Esophagus muscularis mucosa (tissue), 3 donors: Measurements from ENCODE around the gene SMIM38.

Experiments
- CTCF ChIP-seq, 3 experiments: fragments of 200-600 bp in 2 of 3; fragments of 450-650 bp in 1 of 3; sonication (generic) in 2 of 3; IDR thresholded peaks; one replicate each; pipeline ENCODE4 v1.5.1; 2017 to 2019; ENCODE audit warnings: antibody characterized with exemption in 3 of 3, mild to moderate bottlenecking in 2 of 3, moderate library complexity in 1 of 3
- POLR2A ChIP-seq: fragments of 450-650 bp; IDR thresholded peaks from one replicate; pipeline ENCODE4 v1.6.1; 2017; ENCODE audit warnings: antibody characterized with exemption, moderate library complexity, mild to moderate bottlenecking, low read depth
- POLR2AphosphoS5 ChIP-seq, 2 donors: sonication (generic); formaldehyde crosslinking; IDR thresholded peaks; one replicate each; pipeline ENCODE4 v1.6.1; 2017; ENCODE audit warnings: antibody characterized with exemption in 2 of 2

DNA sequence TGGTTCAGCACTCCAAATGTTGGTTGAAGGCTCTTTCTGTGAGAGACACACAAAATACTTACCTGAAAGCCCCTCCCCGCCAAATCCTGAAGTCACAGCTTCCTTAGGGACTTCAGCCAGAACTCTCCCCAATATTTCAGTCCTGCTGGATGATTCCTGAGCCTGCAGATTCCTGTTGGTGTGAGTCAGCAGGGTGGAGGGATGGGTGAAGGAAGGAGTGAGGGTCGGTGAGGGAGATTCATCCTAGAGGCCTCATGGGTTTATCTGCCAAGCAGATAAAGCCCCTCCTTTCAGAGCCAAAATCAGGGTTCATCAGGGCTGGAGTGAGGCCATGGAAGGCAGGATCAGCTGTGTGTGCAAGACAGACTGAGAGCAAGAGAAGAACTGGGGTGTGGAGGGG, 37.9 kb downstream of the SMIM38 start:
- TF ChIP-seq POLR2A (no peak), POLR2AphosphoS5 (IDR thresholded peaks at IDR 0.05) (no peak), CTCF (IDR thresholded peaks at IDR 0.05) (no peak)
